Measurements from ENCODE around the gene MAPKAP1.

GRCh38 chr9:125404733-125405132 lies 302.3 kb downstream of the MAPKAP1 start:
- TF ChIP-seq, protein P1, sequence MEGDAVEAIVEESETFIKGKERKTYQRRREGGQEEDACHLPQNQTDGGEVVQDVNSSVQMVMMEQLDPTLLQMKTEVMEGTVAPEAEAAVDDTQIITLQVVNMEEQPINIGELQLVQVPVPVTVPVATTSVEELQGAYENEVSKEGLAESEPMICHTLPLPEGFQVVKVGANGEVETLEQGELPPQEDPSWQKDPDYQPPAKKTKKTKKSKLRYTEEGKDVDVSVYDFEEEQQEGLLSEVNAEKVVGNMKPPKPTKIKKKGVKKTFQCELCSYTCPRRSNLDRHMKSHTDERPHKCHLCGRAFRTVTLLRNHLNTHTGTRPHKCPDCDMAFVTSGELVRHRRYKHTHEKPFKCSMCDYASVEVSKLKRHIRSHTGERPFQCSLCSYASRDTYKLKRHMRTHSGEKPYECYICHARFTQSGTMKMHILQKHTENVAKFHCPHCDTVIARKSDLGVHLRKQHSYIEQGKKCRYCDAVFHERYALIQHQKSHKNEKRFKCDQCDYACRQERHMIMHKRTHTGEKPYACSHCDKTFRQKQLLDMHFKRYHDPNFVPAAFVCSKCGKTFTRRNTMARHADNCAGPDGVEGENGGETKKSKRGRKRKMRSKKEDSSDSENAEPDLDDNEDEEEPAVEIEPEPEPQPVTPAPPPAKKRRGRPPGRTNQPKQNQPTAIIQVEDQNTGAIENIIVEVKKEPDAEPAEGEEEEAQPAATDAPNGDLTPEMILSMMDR (IDR thresholded peaks at IDR 0.05), result no peak
- TF ChIP-seq POLR2A (IDR thresholded peaks at IDR 0.05), result no peak

All from Peyer's patch (tissue), 4 donors.